Measurements from ENCODE around the gene HNRNPDL. TPM values are rescaled to one million over a fixed set of nuclear protein-coding genes. Genes with fewer than 3 reads are reported as not detected.

The HNRNPDL gene
- total RNA-seq, 1 donor from 2014 or later, result 444 TPM

DNA sequence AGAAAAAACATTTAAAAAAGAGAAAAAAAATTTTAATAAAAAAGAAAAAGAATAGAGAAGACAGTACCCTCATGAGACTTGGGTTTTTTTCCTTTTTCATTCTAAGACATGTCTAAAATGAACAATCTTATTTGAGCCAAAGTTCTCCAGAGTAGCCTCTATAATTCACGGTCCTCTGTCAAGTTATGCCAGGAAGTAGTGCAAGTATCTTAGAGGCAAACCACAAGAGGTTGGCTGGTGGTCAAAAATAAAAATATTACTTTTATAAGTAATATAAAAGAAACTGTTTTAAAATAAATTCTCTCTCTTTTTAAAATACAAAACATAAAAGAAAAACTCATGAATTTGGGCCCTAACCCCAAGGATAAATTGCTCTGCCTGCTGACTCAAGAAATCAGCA lies 26.5 kb downstream of the HNRNPDL start:
- TF ChIP-seq, protein P1, sequence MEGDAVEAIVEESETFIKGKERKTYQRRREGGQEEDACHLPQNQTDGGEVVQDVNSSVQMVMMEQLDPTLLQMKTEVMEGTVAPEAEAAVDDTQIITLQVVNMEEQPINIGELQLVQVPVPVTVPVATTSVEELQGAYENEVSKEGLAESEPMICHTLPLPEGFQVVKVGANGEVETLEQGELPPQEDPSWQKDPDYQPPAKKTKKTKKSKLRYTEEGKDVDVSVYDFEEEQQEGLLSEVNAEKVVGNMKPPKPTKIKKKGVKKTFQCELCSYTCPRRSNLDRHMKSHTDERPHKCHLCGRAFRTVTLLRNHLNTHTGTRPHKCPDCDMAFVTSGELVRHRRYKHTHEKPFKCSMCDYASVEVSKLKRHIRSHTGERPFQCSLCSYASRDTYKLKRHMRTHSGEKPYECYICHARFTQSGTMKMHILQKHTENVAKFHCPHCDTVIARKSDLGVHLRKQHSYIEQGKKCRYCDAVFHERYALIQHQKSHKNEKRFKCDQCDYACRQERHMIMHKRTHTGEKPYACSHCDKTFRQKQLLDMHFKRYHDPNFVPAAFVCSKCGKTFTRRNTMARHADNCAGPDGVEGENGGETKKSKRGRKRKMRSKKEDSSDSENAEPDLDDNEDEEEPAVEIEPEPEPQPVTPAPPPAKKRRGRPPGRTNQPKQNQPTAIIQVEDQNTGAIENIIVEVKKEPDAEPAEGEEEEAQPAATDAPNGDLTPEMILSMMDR (IDR thresholded peaks at IDR 0.05; ENCODE audit: partially characterized antibody, unreplicated experiment), result no peak
- H3K27ac Mint-ChIP-seq (ENCODE audit: unreplicated experiment), result no peak overlapping the region
- peaks cover 2% of the 10 kb centered on the region for H3K9me3 Mint-ChIP-seq (ENCODE audit: unreplicated experiment)
- H3K4me1 Mint-ChIP-seq (ENCODE audit: low read depth, unreplicated experiment), result no peaks in the 10 kb centered on the region
- H3K4me3 Mint-ChIP-seq (ENCODE audit: unreplicated experiment), result no peak overlapping the region
- DNase-seq, result no peak
- no peaks in the 10 kb centered on the region for H3K36me3 Mint-ChIP-seq (ENCODE audit: unreplicated experiment)
- H3K27me3 Mint-ChIP-seq (ENCODE audit: unreplicated experiment), result no peaks in the 10 kb centered on the region

DNA sequence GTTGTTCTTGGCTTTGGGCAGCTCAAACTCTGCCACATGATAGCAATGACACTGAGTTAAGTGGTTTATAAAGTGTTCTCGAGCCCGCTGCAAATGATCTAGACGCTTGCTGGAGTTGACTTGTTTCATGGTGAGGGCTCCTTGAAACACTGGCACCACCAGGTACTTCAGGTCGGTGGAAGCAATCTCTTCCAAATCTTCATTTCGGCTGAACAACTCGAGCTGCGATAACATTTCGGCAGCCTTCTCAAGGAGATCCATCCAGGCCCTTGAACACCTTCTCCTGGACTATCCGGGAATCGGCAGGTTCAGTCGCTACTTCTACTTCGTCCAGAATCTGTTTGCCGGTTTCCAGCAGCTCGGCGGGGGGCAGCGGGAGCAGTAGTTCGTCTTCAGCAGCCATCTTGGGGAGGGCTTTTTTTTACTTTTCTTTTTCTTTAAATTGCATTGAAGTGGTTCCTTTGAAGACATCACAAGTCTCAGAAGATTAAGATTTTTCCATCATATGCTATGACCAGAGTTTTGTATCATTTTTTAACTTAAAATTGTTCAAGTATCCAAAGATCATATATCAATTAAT lies 28.0 kb downstream of the HNRNPDL start:
- H3K4me3 Mint-ChIP-seq (ENCODE audit: unreplicated experiment), result no peak overlapping the region
- H3K36me3 Mint-ChIP-seq (ENCODE audit: unreplicated experiment), result no peaks in the 10 kb centered on the region
- DNase-seq, result no peak
- TF ChIP-seq, protein P1 (IDR thresholded peaks at IDR 0.05; ENCODE audit: partially characterized antibody, unreplicated experiment), result no peak
- H3K27ac Mint-ChIP-seq (ENCODE audit: unreplicated experiment), result no peak overlapping the region
- no peaks in the 10 kb centered on the region for H3K4me1 Mint-ChIP-seq (ENCODE audit: low read depth, unreplicated experiment)
- no peaks in the 10 kb centered on the region for H3K27me3 Mint-ChIP-seq (ENCODE audit: unreplicated experiment)
- peaks cover 2% of the 10 kb centered on the region for H3K9me3 Mint-ChIP-seq (ENCODE audit: unreplicated experiment)

DNA sequence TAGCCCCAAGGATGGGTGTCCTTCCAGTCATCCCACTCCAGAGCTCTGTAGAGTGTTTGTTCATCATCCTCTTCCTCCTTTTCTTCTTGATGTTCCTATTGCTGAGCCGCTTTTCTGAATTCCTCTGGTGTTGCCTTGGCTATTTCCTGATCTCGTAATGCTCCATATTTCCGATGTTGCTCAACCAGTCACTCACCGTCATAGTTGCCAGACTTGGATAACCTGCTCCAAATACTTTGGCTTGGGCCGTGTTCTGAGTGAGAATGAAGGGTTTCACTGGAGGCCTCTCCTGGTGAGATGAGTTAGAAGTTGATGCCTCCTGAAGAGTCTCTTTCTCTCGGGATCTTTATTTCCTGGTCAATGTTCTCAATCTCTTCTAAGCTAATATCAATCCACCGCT lies 28.7 kb downstream of the HNRNPDL start:
- Mint-ChIP-seq H3K36me3 (ENCODE audit: unreplicated experiment) (no peaks in the 10 kb centered on the region), H3K27ac (ENCODE audit: unreplicated experiment) (no peak overlapping the region), H3K4me3 (ENCODE audit: unreplicated experiment) (no peak overlapping the region), H3K27me3 (ENCODE audit: unreplicated experiment) (no peaks in the 10 kb centered on the region), H3K9me3 (ENCODE audit: unreplicated experiment) (peaks cover 2% of the 10 kb centered on the region), H3K4me1 (ENCODE audit: low read depth, unreplicated experiment) (no peaks in the 10 kb centered on the region)
- no peak for DNase-seq
- TF ChIP-seq, protein P1 (IDR thresholded peaks at IDR 0.05; ENCODE audit: partially characterized antibody, unreplicated experiment), result no peak

DNA sequence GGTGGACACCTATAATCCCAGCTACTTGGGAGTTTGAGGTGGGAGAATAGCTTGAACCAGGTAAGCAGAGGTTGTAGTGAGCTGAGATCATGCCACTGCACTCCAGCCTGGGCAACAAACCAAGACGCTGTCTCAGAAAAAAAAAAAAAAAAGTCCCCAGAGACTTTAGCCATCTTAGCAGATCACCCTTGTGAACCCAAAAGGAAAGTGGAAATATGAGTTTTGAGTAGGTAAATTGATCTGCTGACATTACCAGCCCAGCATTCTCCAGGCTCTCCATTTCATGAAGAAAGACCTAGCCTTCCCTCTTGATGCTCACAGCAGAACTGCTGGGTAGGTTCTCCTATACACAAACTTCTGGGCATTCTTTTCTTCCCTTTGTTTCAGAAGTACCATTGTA lies 32.0 kb downstream of the HNRNPDL start:
- DNase-seq, result no peak
- Mint-ChIP-seq H3K27ac (ENCODE audit: unreplicated experiment) (no peak overlapping the region), H3K4me3 (ENCODE audit: unreplicated experiment) (no peak overlapping the region), H3K9me3 (ENCODE audit: unreplicated experiment) (no peaks in the 10 kb centered on the region), H3K27me3 (ENCODE audit: unreplicated experiment) (no peaks in the 10 kb centered on the region), H3K36me3 (ENCODE audit: unreplicated experiment) (no peaks in the 10 kb centered on the region), H3K4me1 (ENCODE audit: low read depth, unreplicated experiment) (no peaks in the 10 kb centered on the region)
- TF ChIP-seq, protein P1 (IDR thresholded peaks at IDR 0.05; ENCODE audit: partially characterized antibody, unreplicated experiment), result no peak

DNA sequence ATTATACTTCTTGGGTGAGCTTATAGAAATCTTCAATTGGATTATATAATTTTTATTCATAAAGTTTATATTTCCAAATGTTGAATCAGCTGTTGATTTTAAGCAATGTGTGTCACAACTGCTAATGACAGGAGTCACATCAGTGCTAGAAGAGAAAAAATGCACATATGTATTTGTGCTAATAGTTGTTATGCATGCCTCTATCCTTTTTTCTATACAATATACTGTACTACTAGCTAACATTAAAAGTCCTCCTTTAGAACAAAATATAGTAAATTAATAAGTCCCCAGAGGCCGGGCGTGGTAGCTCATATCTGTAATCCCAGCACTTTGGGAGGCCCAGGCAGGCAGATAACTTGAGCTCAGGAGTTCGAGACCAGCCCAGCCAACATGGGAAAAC lies 32.7 kb downstream of the HNRNPDL start:
- Mint-ChIP-seq H3K27ac (ENCODE audit: unreplicated experiment) (no peak overlapping the region), H3K27me3 (ENCODE audit: unreplicated experiment) (no peaks in the 10 kb centered on the region), H3K36me3 (ENCODE audit: unreplicated experiment) (no peaks in the 10 kb centered on the region), H3K4me3 (ENCODE audit: unreplicated experiment) (no peak overlapping the region), H3K9me3 (ENCODE audit: unreplicated experiment) (no peaks in the 10 kb centered on the region), H3K4me1 (ENCODE audit: low read depth, unreplicated experiment) (no peaks in the 10 kb centered on the region)
- TF ChIP-seq, protein P1 (IDR thresholded peaks at IDR 0.05; ENCODE audit: partially characterized antibody, unreplicated experiment), result no peak
- no peak for DNase-seq

Data from glutamatergic neuron (in vitro differentiated cells).